Tibial nerve (tissue), 4 donors: ENCODE measurements around the gene PHYKPL. TPM values are rescaled to one million over a fixed set of nuclear protein-coding genes. Genes with fewer than 3 reads are reported as not detected.
A peak's percentile ranks its signal among the peaks of the same experiment; 100 is the strongest.

Source experiments
- DNase-seq, 2 donors: peaks; one replicate each; pipeline ENCODE4 v3.0.0-alpha.2; 2019; ENCODE audit warnings: low spot score in 2 of 2
- H3K27ac ChIP-seq, 4 donors: fragments of 200-600 bp; sonication (generic) in 3 of 4; one replicate each; pipeline ENCODE4 v1.5.1; 2017 to 2019; ENCODE audit warnings: mild to moderate bottlenecking in 1 of 4
- H3K27me3 ChIP-seq, 2 donors: fragments of 200-600 bp; sonication (generic) in 1 of 2; one replicate each; pipeline versions ENCODE4 v1.5.1 to v1.6.0; 2017 to 2019
- H3K36me3 ChIP-seq, 3 donors: fragments of 200-600 bp; sonication (generic); one replicate each; pipeline ENCODE4 v1.5.1; 2018 to 2019
- H3K4me1 ChIP-seq, 4 donors: fragments of 200-600 bp; sonication (generic) in 3 of 4; one replicate each; pipeline ENCODE4 v1.5.1; 2017 to 2019
- H3K4me3 ChIP-seq, 4 donors: fragments of 200-600 bp; sonication (generic) in 3 of 4; one replicate each; pipeline ENCODE4 v1.5.1; 2017 to 2019; ENCODE audit warnings: mild to moderate bottlenecking in 1 of 4, moderate library complexity in 1 of 4
- H3K9me3 ChIP-seq, 4 donors: fragments of 200-600 bp; sonication (generic) in 3 of 4; one replicate each; pipeline ENCODE4 v1.5.1; 2017 to 2019
- EP300 ChIP-seq, 2 donors: sonication (generic); formaldehyde crosslinking; IDR thresholded peaks; one replicate each; pipeline ENCODE4 v1.6.1; 2017; ENCODE audit warnings: antibody characterized with exemption in 2 of 2, mild to moderate bottlenecking in 1 of 2
- POLR2A ChIP-seq, 2 donors: fragments of 450-650 bp; IDR thresholded peaks; one replicate each; pipeline ENCODE4 v1.6.1; 2017; ENCODE audit warnings: antibody characterized with exemption in 2 of 2, mild to moderate bottlenecking in 2 of 2, moderate library complexity in 2 of 2
- WGBS, 2 donors: methylation state at CpG; one replicate each; pipeline ENCODE4 v1.1.5; 2018; 5-methylcytosine and 5-hydroxymethylcytosine counted together
- total RNA-seq, 4 donors: library from RNA; depleted of rRNA; stranded (reverse); fragments of >200 nt; gene quantifications; one replicate each; pipeline ENCODE4 v1.1.0, GENCODE V29; 2016
- TF ChIP-seq, protein P1 (sequence below), 5 experiments: fragments of 200-600 bp in 3 of 5; fragments of 450-650 bp in 2 of 5; sonication (generic) in 3 of 5; IDR thresholded peaks; one replicate each; pipeline ENCODE4 v1.5.1; 2016 to 2019; ENCODE audit warnings: antibody characterized with exemption in 5 of 5, mild to moderate bottlenecking in 3 of 5, moderate library complexity in 2 of 5

PHYKPL gene
- total RNA-seq, 4 donors from 2014 or later: 77.2 to 121 (median 97.1) TPM

DNA sequence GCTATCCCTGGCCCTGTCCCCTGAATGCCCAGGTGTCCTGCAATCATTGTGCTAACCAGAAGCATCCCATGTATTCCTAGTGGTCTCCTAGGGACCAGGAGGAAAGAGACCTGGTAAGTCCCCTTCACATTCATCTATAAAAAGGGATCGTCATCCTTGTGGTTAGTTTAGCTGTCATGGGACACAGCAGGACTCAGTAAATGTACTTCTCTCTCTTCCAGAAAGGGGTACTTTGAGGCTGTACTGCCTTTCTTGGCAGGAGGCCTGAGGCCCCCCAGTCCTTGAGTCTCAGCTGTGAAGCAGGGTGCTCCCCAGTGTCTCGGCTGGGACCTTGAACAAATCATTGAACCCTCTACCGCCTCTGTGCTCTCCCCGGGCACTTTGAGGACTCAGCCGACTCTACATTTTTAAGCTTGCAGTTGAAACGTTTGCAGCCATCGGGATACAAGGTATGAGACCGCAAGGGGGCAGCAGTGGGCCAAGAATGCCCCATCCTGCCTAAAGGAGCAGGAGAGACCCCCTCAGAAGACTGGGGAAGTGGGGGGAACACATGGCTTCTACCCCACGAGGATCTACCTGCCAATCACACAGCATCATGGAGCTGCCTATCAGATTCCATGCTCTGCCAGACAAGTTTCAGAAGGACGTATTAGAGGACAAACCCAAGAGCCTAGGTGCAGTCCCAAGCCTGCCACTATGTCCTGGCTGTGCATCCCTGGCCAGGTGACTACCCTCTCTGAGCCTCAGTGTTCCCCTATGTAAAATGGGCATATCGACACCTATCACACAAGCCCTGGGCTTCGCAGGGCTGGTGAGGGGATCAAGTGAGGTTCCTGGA lies 2.4 kb upstream of the PHYKPL start:
- Histone ChIP-seq H3K27ac (peak overlapping the region in 1 of 4 donors; percentile 53), H3K4me1 (peaks cover 0 to 73% (median 39%) of the 10 kb centered on the region in 4 donors), H3K9me3 (no peaks in the 10 kb centered on the region), H3K4me3 (no peak overlapping the region), H3K36me3 (peaks cover 0 to 15% (median 0%) of the 10 kb centered on the region in 3 donors), H3K27me3 (no peaks in the 10 kb centered on the region)
- peak; percentile 64 to 84 for DNase-seq
- 24 to 30% methylated on average over 12 of the region's 12 CpGs for WGBS, 2 donors
- TF ChIP-seq, protein P1, sequence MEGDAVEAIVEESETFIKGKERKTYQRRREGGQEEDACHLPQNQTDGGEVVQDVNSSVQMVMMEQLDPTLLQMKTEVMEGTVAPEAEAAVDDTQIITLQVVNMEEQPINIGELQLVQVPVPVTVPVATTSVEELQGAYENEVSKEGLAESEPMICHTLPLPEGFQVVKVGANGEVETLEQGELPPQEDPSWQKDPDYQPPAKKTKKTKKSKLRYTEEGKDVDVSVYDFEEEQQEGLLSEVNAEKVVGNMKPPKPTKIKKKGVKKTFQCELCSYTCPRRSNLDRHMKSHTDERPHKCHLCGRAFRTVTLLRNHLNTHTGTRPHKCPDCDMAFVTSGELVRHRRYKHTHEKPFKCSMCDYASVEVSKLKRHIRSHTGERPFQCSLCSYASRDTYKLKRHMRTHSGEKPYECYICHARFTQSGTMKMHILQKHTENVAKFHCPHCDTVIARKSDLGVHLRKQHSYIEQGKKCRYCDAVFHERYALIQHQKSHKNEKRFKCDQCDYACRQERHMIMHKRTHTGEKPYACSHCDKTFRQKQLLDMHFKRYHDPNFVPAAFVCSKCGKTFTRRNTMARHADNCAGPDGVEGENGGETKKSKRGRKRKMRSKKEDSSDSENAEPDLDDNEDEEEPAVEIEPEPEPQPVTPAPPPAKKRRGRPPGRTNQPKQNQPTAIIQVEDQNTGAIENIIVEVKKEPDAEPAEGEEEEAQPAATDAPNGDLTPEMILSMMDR (IDR thresholded peaks at IDR 0.05): peak; percentile 45 to 67 (median 55)
- TF ChIP-seq POLR2A (IDR thresholded peaks at IDR 0.05) (no peak), EP300 (IDR thresholded peaks at IDR 0.05) (no peak)

DNA sequence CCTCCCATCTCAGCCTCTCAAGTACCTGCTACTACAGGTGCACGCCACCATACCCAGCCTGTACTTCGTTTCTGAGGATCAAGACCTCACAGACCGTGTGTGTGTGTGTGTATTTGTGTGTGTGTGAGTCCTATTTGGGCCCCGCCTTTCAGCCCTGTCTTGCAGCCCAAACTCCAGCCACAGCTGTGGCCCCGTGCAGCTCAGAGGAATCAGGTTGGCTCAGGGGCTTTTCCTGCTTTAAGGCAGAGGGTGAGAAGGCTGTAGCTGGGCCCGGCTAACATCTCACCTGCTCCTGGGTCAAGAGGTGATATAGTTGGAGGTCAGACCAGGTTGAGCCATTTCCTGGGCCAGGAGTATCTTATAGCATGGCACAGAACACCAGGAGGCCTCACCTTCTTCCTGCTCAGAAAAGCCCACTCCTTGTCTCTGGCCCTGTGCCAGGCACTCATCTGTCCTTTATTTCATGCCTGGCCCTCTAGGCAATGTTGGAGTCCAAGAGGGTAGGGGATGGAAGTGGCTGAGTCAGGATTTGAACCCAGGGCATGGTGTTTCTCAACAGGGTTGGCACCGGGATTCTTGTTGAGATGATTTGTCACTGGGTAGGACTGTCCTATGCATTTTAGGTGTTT lies 1.6 kb upstream of the PHYKPL start:
- Histone ChIP-seq H3K9me3 (no peaks in the 10 kb centered on the region), H3K27me3 (no peaks in the 10 kb centered on the region), H3K27ac (no peak overlapping the region), H3K4me1 (peaks cover 0 to 77% (median 43%) of the 10 kb centered on the region in 4 donors), H3K4me3 (no peak overlapping the region), H3K36me3 (peaks cover 0 to 22% (median 0%) of the 10 kb centered on the region in 3 donors)
- DNase-seq: no peak
- TF ChIP-seq, protein P1 (IDR thresholded peaks at IDR 0.05): no peak
- TF ChIP-seq EP300 (IDR thresholded peaks at IDR 0.05): no peak
- no peak for TF ChIP-seq POLR2A (IDR thresholded peaks at IDR 0.05)
- 80 to 88% methylated on average over 7 of the region's 7 CpGs for WGBS, 2 donors

DNA sequence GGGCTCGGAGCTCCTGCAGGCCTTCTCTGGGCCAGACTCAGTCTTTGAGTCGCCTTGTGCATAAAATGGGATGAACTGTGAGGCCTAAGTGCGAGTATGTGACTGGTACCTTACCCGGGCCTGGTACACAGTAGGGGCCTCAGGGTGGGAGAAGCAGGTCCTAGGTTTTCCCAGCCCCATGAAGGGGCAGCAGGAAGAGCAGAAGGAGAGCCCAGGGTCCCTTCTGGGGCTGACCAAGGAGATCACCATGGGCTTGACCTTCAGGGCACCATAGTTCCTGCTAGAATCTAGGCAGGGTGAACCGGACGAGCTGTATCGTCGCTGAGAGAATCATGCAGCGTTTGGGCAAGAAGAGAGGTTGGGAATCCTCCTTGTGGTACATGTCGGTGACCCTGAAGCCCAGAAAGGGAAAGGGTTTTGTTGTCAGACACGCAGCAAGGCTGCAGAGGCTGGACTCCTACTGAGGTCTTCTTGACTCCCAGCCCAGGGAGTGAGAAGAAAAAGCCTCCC lies 373 bp upstream of the PHYKPL start:
- H3K4me3 ChIP-seq: peak overlapping the region; percentile 88 to 98 (median 94)
- H3K36me3 ChIP-seq: peaks cover 0 to 35% (median 0%) of the 10 kb centered on the region in 3 donors
- no peak for DNase-seq
- 64 to 71% methylated on average over 9 to 11 of the region's 11 CpGs for WGBS, 2 donors
- no peaks in the 10 kb centered on the region for H3K27me3 ChIP-seq
- H3K4me1 ChIP-seq: peaks cover 0 to 66% (median 38%) of the 10 kb centered on the region in 4 donors
- peak overlapping the region; percentile 94 to 97 (median 96) for H3K27ac ChIP-seq
- no peak for TF ChIP-seq EP300 (IDR thresholded peaks at IDR 0.05)
- no peaks in the 10 kb centered on the region for H3K9me3 ChIP-seq

DNA sequence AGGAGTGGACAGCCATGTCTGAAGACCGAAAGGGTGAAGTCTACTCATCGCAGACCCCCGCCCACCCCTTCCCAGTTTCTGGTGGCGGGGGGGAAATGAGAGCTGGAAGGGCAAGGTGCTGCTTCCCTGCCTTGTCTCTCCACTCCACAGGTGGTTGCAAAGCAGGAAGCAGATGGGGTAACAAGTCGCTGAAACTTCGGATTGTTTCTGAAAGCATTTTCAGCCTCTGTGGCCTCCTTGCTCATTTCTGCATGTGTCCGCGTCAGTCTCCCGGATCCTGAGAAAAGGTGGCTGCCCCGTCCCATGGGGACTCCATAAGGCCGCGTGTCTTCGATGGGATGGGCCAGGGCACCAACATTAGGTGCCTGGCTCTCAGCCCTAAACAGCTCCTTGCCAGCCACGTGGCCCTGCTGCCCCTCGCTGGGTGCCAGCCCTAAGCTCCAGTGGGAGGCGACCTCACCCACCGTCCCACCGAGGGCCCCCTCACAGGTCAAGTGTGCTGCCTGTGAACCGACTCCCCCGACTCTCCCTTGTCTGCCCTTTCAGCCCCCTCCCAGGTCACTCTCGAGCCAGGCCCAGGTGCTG lies 971 bp downstream of the PHYKPL start:
- 21 to 57% methylated on average over 10 to 19 of the region's 21 CpGs for WGBS, 2 donors

More for the DNA sequence above, 971 bp downstream of the PHYKPL start:
- Histone ChIP-seq H3K9me3 (peaks cover 0 to 4% (median 0%) of the 10 kb centered on the region in 4 donors), H3K27me3 (no peaks in the 10 kb centered on the region), H3K4me1 (peaks cover 0 to 53% (median 30%) of the 10 kb centered on the region in 4 donors), H3K27ac (peak overlapping the region; percentile 94 to 97 (median 96)), H3K36me3 (peaks cover 0 to 48% (median 0%) of the 10 kb centered on the region in 3 donors), H3K4me3 (peak overlapping the region; percentile 88 to 98 (median 94))
- DNase-seq: no peak
- TF ChIP-seq, protein P1 (IDR thresholded peaks at IDR 0.05): no peak
- TF ChIP-seq EP300 (IDR thresholded peaks at IDR 0.05) (no peak), POLR2A (IDR thresholded peaks at IDR 0.05) (no peak)
